Neuronal stem cell (in vitro differentiated cells): ENCODE measurements around the gene HOGA1.
A peak's percentile ranks its signal among the peaks of the same experiment; 100 is the strongest.
"Not testable (repeated sequence)": the region's sequence is repeated elsewhere in the genome, so short reads cannot be mapped to it uniquely, and the experiment has no call there.

Experiments
- DNase-seq: peaks from one replicate; pipeline ENCODE4 v3.0.0-alpha.2; 2013; ENCODE audit warnings: low spot score
- H2AFZ ChIP-seq: one replicate; pipeline ENCODE4 v1.6.1; 2013; ENCODE audit warnings: mild to moderate bottlenecking, low read length, inconsistent platforms
- H2AK5ac ChIP-seq: 2 replicates; pipeline ENCODE4 v1.6.1; 2013; ENCODE audit warnings: low read depth, mild to moderate bottlenecking, inconsistent platforms, low read length, moderate library complexity, mixed read lengths
- H2BK120ac ChIP-seq: 2 replicates; pipeline ENCODE4 v1.6.1; 2013; ENCODE audit warnings: low read depth, mild to moderate bottlenecking, inconsistent platforms, low read length, moderate library complexity, mixed read lengths
- H2BK12ac ChIP-seq: one replicate; pipeline ENCODE4 v1.6.1; 2013; ENCODE audit warnings: low read length, inconsistent platforms
- H2BK15ac ChIP-seq: 2 replicates; pipeline ENCODE4 v1.6.1; 2013; ENCODE audit warnings: mild to moderate bottlenecking, low read length, inconsistent platforms, mixed read lengths
- H2BK5ac ChIP-seq: one replicate; pipeline ENCODE4 v1.6.1; 2013; ENCODE audit warnings: inconsistent platforms, mild to moderate bottlenecking, low read length, moderate library complexity
- H3K14ac ChIP-seq: one replicate; pipeline ENCODE4 v1.6.1; 2013; ENCODE audit warnings: low read length, inconsistent platforms
- H3K18ac ChIP-seq: 2 replicates; pipeline ENCODE4 v1.6.1; 2013; ENCODE audit warnings: low read length, inconsistent platforms
- H3K23ac ChIP-seq: 2 replicates; pipeline ENCODE4 v1.6.1; 2013; ENCODE audit warnings: low read depth, mild to moderate bottlenecking, mixed read lengths, low read length, inconsistent platforms; ENCODE audit not compliant: poor library complexity
- H3K27ac ChIP-seq: replicated peaks from 3 replicates; pipeline ENCODE4 v1.5.1; 2013; ENCODE audit warnings: low read length, inconsistent platforms
- H3K27me3 ChIP-seq, 3 experiments: 2 replicates each; pipeline ENCODE4 v1.6.1; 2013; ENCODE audit warnings: low read length in 3 of 3, mild to moderate bottlenecking in 2 of 3, inconsistent platforms in 1 of 3, low read depth in 1 of 3, mixed read lengths in 1 of 3, moderate library complexity in 1 of 3; ENCODE audit not compliant: control insufficient read depth in 3 of 3, insufficient read depth in 3 of 3
- H3K36me3 ChIP-seq, 2 donors: replicated peaks in 1 of 2; 2 replicates each; pipeline ENCODE4 v1.6.1; 2013; ENCODE audit warnings: low read length in 2 of 2; ENCODE audit not compliant: control insufficient read depth in 2 of 2, insufficient read depth in 2 of 2
- H3K4ac ChIP-seq: 2 replicates; pipeline ENCODE4 v1.6.1; 2013; ENCODE audit warnings: inconsistent platforms, mild to moderate bottlenecking, low read length, moderate library complexity
- H3K4me1 ChIP-seq, 2 donors: 1 replicate in 1 of 2; 2 replicates in 1 of 2; pipeline ENCODE4 v1.6.1; 2013; ENCODE audit warnings: low read length in 2 of 2, low read depth in 1 of 2; ENCODE audit not compliant: control insufficient read depth in 2 of 2, insufficient read depth in 1 of 2
- H3K4me2 ChIP-seq: one replicate; pipeline ENCODE4 v1.6.1; 2013; ENCODE audit warnings: mild to moderate bottlenecking, low read length, inconsistent platforms; ENCODE audit not compliant: insufficient read depth, poor library complexity, severe bottlenecking
- H3K4me3 ChIP-seq, 2 donors: 2 replicates each; pipeline ENCODE4 v1.5.1; 2013; ENCODE audit warnings: low read length in 2 of 2, mild to moderate bottlenecking in 2 of 2, inconsistent platforms in 1 of 2, moderate library complexity in 1 of 2
- H3K79me1 ChIP-seq: one replicate; pipeline ENCODE4 v1.6.1; 2013; ENCODE audit warnings: low read depth, mild to moderate bottlenecking, inconsistent platforms, low read length, moderate library complexity
- H3K9ac ChIP-seq: one replicate; pipeline ENCODE4 v1.6.1; 2013; ENCODE audit warnings: mild to moderate bottlenecking, low read depth, low read length, inconsistent platforms; ENCODE audit not compliant: poor library complexity
- H3K9me3 ChIP-seq, 2 donors: replicated peaks in 1 of 2; 2 replicates each; pipeline versions ENCODE3 to v1.6.1; 2013; ENCODE audit warnings: low read length in 2 of 2, mild to moderate bottlenecking in 2 of 2, inconsistent platforms in 1 of 2, low read depth in 1 of 2, mixed read lengths in 1 of 2, moderate library complexity in 1 of 2; ENCODE audit not compliant: control insufficient read depth in 2 of 2, insufficient read depth in 1 of 2
- H4K8ac ChIP-seq: one replicate; pipeline ENCODE4 v1.6.1; 2013; ENCODE audit warnings: low read depth, mild to moderate bottlenecking, inconsistent platforms, low read length, moderate library complexity
- H4K91ac ChIP-seq: one replicate; pipeline ENCODE4 v1.6.1; 2013; ENCODE audit warnings: low read length, low read depth, mild to moderate bottlenecking, inconsistent platforms; ENCODE audit not compliant: poor library complexity
- WGBS, 2 donors: extraction: QIAGEN DNeasy Blood & Tissue Kit; methylation state at CpG; one replicate each; pipeline ENCODE4 v1.1.7; 2013; ENCODE audit warnings: missing lambda C conversion rate in 2 of 2, mixed read lengths in 1 of 2; ENCODE audit not compliant: insufficient read length in 2 of 2, insufficient replicate concordance in 1 of 2; ENCODE audit errors: extremely low coverage in 2 of 2; 5-methylcytosine and 5-hydroxymethylcytosine counted together

HOGA1 gene

DNA sequence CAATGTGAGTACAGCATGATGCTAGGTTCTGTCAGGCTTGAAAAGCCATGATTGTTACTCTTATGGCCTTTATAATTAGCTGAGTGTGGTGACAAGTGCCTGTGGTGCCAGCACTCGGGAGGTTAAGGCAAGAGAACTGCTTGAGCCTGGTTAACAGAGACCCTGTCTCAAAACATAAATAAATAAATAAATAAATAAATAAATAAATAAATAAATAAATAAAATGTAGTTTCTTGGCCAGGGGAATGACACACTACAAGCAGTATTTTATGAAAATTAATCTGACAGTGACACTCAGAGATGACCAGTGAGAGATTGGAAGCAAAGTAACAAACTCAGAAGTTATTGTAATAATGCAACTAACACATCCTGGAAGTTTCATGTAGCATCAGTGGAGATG, 51.4 kb downstream of the HOGA1 start:
- H3K14ac ChIP-seq = no peak overlapping the region
- no peak overlapping the region for H3K9ac ChIP-seq
- H3K4me3 ChIP-seq = no peak overlapping the region
- H3K36me3 ChIP-seq = peaks cover 0 to under 1% of the 10 kb centered on the region in 2 donors
- no peak overlapping the region for H2BK5ac ChIP-seq
- no peaks in the 10 kb centered on the region for H3K79me1 ChIP-seq
- H4K91ac ChIP-seq = no peak overlapping the region
- H3K4me1 ChIP-seq = peaks cover 0 to 7% of the 10 kb centered on the region in 2 donors
- no peak overlapping the region for H3K27ac ChIP-seq
- H3K18ac ChIP-seq = no peak overlapping the region
- no peak overlapping the region for H2AFZ ChIP-seq
- H3K4me2 ChIP-seq = no peak overlapping the region
- H4K8ac ChIP-seq = no peak overlapping the region
- H3K9me3 ChIP-seq = no peaks in the 10 kb centered on the region
- H2BK15ac ChIP-seq = no peak overlapping the region
- no peak for DNase-seq
- no peak overlapping the region for H2BK12ac ChIP-seq
- no CpG with 5 or more reads among the region's 1 CpG for WGBS, 2 donors
- no peaks in the 10 kb centered on the region for H3K27me3 ChIP-seq
- no peak overlapping the region for H2BK120ac ChIP-seq
- H2AK5ac ChIP-seq = no peak overlapping the region
- no peak overlapping the region for H3K23ac ChIP-seq
- no peak overlapping the region for H3K4ac ChIP-seq

DNA sequence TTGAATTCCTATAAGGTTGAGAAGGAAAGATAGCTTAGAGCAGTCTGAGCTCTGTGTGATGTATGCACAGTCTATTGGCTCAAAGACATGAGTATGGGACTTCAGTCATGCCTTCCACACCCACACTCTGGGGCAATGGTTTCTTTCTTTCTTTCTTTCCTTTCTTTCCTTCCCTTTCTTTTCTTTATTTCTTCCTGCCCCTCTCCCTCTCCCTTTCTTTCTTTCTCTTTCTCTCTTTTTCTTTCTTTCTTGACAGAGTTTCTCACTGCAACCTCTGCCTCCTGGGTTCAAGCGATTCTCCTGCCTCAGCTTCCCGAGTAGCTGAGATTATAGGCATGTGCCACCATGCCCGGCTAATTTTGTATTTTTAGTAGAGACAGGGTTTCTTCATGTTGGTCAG, 54.9 kb downstream of the HOGA1 start:
- H2BK12ac ChIP-seq, H2BK120ac ChIP-seq, H4K8ac ChIP-seq, H2AFZ ChIP-seq, H3K4me1 ChIP-seq, H3K18ac ChIP-seq, H2BK5ac ChIP-seq, H2AK5ac ChIP-seq, H3K9me3 ChIP-seq, H3K4me2 ChIP-seq, H3K79me1 ChIP-seq, H2BK15ac ChIP-seq, DNase-seq, H3K14ac ChIP-seq, H3K27ac ChIP-seq, H4K91ac ChIP-seq, H3K4ac ChIP-seq, H3K4me3 ChIP-seq, H3K23ac ChIP-seq, H3K27me3 ChIP-seq, H3K9ac ChIP-seq: not testable (repeated sequence)
- peaks cover 2 to 12% of the 10 kb centered on the region in 2 donors for H3K36me3 ChIP-seq
- WGBS, 2 donors = no CpG with 5 or more reads among the region's 3 CpGs

DNA sequence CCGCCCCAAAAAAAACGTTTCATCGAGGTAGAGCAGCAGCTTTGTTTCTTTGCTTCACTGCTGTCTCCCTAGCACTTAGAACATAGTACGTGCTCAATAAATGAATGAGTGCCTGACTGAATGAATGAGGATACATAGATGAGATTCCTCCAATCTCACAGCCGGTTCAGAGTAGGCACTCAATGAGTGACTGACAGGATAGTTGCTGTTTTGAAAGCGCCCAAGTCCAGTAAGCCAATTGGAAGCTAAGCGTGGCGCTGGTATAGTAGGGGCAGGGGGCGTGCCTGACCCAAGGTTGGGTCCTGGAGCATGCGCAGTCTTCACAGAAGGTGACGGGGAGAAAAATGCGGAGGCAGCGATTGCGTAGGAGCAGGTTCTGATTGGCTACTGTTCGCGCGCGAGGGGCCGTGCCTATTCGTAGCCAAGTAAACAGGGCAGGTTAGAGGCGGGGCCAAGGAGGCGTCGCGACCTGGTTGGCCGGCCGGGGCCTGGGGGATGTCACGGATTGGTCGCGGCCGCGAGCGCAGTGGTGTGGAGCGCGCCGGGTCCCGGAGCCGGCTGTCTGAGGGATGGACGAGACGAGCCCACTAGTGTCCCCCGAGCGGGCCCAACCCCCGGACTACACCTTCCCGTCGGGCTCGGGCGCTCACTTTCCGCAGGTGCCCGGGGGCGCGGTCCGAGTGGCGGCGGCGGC, 56.1 kb downstream of the HOGA1 start, which contains the start of gene PI4K2A:
Gene PI4K2A (plus strand): TSS at position 498 of the 694 bp plus-strand sequence. CDS start 72 bp downstream, at position 570.
- Histone ChIP-seq H2AK5ac (peak within 1 kb of the TSS; percentile 70), H3K27me3 (no peaks in the 10 kb centered on the region), H2BK15ac (peak within 1 kb of the TSS; percentile 49), H2BK5ac (peak within 1 kb of the TSS; percentile 53), H3K27ac (no peak within 1 kb of the TSS), H2BK12ac (peak within 1 kb of the TSS; percentile 41), H3K4me3 (peak within 1 kb of the TSS; percentile 96 to 100), H4K8ac (peak within 1 kb of the TSS; percentile 30), H3K4me1 (peaks cover 5 to 6% of the 10 kb centered on the region in 2 donors), H2AFZ (peak within 1 kb of the TSS; percentile 87), H3K36me3 (peaks cover 11 to 23% of the 10 kb centered on the region in 2 donors), H3K23ac (peak within 1 kb of the TSS; percentile 67), H3K9me3 (no peaks in the 10 kb centered on the region), H3K9ac (peak within 1 kb of the TSS; percentile 99), H3K18ac (peak within 1 kb of the TSS; percentile 88), H2BK120ac (no peak within 1 kb of the TSS), H4K91ac (no peak within 1 kb of the TSS), H3K4me2 (peak within 1 kb of the TSS; percentile 90), H3K4ac (no peak within 1 kb of the TSS), H3K79me1 (peaks cover 8% of the 10 kb centered on the region), H3K14ac (peak within 1 kb of the TSS; percentile 89)
- no CpG with 5 or more reads among the region's 54 CpGs for WGBS, 2 donors
- DNase-seq = peak; percentile 99

DNA sequence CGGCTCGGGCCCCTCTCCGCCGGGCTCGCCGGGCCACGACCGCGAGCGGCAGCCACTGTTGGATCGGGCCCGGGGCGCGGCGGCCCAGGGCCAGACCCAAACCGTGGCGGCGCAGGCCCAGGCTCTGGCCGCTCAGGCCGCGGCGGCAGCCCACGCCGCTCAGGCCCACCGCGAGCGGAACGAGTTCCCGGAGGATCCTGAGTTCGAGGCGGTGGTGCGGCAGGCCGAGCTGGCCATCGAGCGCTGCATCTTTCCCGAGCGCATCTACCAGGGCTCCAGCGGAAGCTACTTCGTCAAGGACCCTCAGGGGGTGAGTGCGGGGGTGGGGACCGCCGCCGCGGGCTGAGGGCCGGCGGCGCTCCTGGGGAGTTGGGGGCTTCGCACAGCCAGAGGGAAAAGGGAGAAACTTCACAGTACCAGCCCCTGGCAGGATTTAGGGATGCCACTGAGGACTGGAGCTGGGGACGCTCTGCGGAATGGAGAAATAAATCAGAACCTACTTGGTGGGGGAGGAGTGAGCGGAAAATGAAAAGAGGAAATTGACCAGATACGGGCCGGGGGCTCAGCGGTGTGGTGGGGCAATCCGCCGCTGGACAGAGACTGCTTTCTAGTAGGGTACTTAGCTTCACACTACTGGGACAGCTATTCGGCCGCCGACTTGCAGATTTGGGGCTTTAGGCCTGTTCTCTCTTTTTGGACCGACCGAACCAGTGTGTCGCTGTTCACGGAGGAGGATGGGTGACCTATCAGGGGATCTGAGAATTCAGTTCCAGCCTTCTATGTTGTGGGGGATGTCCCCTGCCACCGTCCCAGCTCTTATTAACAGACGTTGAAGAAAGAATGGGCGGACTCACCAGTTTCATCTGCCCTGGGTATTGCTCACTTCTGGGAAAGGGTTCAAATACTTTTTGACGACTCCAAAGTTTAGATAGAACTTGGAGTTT, 57.0 kb downstream of the HOGA1 start:
- H3K9me3 ChIP-seq = no peaks in the 10 kb centered on the region
- peaks cover 8% of the 10 kb centered on the region for H3K79me1 ChIP-seq
- no peak overlapping the region for H4K91ac ChIP-seq
- no peak overlapping the region for H2BK120ac ChIP-seq
- H3K27ac ChIP-seq = no peak overlapping the region
- H2AK5ac ChIP-seq = peak overlapping the region; percentile 70
- H3K36me3 ChIP-seq = peaks cover 11 to 30% of the 10 kb centered on the region in 2 donors
- H3K4me2 ChIP-seq = peak overlapping the region; percentile 90
- peak overlapping the region; percentile 41 for H2BK12ac ChIP-seq
- WGBS, 2 donors = no CpG with 5 or more reads among the region's 67 CpGs
- no peak overlapping the region for H3K4ac ChIP-seq
- H3K4me3 ChIP-seq = peak overlapping the region; percentile 96 to 100
- peaks cover 5 to 6% of the 10 kb centered on the region in 2 donors for H3K4me1 ChIP-seq
- H4K8ac ChIP-seq = peak overlapping the region; percentile 30
- peak overlapping the region; percentile 67 for H3K23ac ChIP-seq
- H2AFZ ChIP-seq = peak overlapping the region; percentile 87
- no peaks in the 10 kb centered on the region for H3K27me3 ChIP-seq
- H3K14ac ChIP-seq = peak overlapping the region; percentile 89
- H2BK15ac ChIP-seq = peak overlapping the region; percentile 49
- peak; percentile 31 for DNase-seq
- H3K9ac ChIP-seq = peak overlapping the region; percentile 99
- peak overlapping the region; percentile 53 for H2BK5ac ChIP-seq
- H3K18ac ChIP-seq = peak overlapping the region; percentile 88
